Colonic mucosa (tissue), 4 donors: ENCODE results near the gene CCDC51. TPM values are rescaled to one million over a fixed set of nuclear protein-coding genes. Genes with fewer than 3 reads are reported as not detected.

ENCODE experiments used
- DNase-seq: peaks from one replicate; pipeline ENCODE4 v3.0.0-alpha.2; 2020
- H3K27ac ChIP-seq: fragments of 200-600 bp; one replicate; pipeline ENCODE4 v1.8.0; 2021
- H3K27me3 ChIP-seq: fragments of 200-600 bp; one replicate; pipeline ENCODE4 v1.8.0; 2021
- H3K36me3 ChIP-seq: fragments of 200-600 bp; one replicate; pipeline ENCODE4 v1.8.0; 2021
- H3K4me1 ChIP-seq: fragments of 200-600 bp; one replicate; pipeline ENCODE4 v1.8.0; 2021; ENCODE audit warnings: mild to moderate bottlenecking
- H3K4me3 ChIP-seq: fragments of 200-600 bp; one replicate; pipeline ENCODE4 v1.8.0; 2021
- H3K9ac ChIP-seq, 2 donors: one replicate each; pipeline ENCODE4 v1.7.0; 2013; ENCODE audit warnings: control low read depth in 2 of 2, low read depth in 2 of 2, low read length in 2 of 2
- H3K9me3 ChIP-seq: fragments of 200-600 bp; one replicate; pipeline ENCODE4 v1.8.0; 2021
- intact Hi-C: fragments of 100-400 bp; cut with DNase I; formaldehyde crosslinking; loops from one replicate; pipeline ENCODE4 v1.14.1; 2022
- total RNA-seq, 2 donors: library from RNA; stranded (reverse); fragmentation: NEBNext Ultra II Directional in 1 of 2; extraction: Animal tissue kit (Norgen Biotek cat#: 25700) in 1 of 2; gene quantifications; one replicate each; pipeline ENCODE4 v1.2.1, GENCODE V29; 2021
- TF ChIP-seq, protein P1 (sequence below): fragments of 200-600 bp; IDR thresholded peaks from one replicate; pipeline ENCODE4 v1.8.0; 2022; ENCODE audit warnings: antibody characterized with exemption, mild to moderate bottlenecking
- donor health status: healthy.
- donor health status: DM: no; HTN: no; CAD: no.
- donor health status: DM: no; HTN: no; CAD: no.

The CCDC51 gene
- total RNA-seq, 2 donors from 2014 or later: 11.8 to 21.5 TPM

DNA sequence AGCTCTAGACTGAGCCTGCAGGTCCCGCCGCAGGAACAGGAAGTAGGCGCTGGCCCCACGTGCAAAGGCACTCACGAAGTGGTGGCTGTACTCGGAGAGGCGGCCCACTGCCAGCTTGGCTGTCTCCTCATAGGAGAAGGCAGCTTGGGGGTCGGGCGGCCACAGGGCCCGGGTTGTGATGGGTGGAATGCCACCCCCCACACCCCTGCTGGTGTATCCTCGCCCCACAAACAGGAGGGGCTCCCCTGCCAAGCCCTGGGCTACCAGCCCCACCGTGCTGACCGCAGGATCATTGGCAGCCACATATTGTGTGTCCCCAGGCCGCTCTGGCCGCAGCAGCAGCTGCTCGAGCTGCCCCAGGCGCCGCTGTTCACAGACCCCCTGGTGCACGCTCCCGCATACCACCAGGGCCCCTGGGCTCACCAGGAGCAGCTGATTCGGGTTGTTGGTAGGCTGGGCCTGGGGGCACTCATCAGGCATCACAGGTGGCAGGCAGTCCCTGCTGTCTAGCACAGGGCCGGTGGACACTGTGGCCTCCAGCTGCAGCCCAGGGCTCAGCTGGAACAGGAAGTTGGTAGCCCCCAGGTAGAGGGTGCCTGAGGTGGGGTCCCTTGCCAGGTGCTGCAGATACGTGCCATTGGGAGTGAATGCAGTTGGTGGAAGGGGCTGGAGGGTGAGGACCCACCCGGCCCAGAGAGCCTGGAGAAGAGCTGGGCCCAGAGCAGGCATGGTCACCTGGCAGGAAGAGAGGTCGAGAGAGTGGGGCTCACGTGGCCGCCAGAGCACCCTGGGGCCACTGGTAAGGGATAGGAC lies 15.8 kb downstream of the CCDC51 start:
- peaks cover 10% of the 10 kb centered on the region for H3K4me1 ChIP-seq
- H3K27me3 ChIP-seq: no peaks in the 10 kb centered on the region
- H3K9ac ChIP-seq: no peak overlapping the region
- H3K27ac ChIP-seq: no peak overlapping the region
- H3K36me3 ChIP-seq: no peaks in the 10 kb centered on the region
- H3K4me3 ChIP-seq: no peak overlapping the region
- H3K9me3 ChIP-seq: no peaks in the 10 kb centered on the region
- TF ChIP-seq, protein P1, sequence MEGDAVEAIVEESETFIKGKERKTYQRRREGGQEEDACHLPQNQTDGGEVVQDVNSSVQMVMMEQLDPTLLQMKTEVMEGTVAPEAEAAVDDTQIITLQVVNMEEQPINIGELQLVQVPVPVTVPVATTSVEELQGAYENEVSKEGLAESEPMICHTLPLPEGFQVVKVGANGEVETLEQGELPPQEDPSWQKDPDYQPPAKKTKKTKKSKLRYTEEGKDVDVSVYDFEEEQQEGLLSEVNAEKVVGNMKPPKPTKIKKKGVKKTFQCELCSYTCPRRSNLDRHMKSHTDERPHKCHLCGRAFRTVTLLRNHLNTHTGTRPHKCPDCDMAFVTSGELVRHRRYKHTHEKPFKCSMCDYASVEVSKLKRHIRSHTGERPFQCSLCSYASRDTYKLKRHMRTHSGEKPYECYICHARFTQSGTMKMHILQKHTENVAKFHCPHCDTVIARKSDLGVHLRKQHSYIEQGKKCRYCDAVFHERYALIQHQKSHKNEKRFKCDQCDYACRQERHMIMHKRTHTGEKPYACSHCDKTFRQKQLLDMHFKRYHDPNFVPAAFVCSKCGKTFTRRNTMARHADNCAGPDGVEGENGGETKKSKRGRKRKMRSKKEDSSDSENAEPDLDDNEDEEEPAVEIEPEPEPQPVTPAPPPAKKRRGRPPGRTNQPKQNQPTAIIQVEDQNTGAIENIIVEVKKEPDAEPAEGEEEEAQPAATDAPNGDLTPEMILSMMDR: no peak
- intact Hi-C loops: no loop called here
- no peak for DNase-seq

DNA sequence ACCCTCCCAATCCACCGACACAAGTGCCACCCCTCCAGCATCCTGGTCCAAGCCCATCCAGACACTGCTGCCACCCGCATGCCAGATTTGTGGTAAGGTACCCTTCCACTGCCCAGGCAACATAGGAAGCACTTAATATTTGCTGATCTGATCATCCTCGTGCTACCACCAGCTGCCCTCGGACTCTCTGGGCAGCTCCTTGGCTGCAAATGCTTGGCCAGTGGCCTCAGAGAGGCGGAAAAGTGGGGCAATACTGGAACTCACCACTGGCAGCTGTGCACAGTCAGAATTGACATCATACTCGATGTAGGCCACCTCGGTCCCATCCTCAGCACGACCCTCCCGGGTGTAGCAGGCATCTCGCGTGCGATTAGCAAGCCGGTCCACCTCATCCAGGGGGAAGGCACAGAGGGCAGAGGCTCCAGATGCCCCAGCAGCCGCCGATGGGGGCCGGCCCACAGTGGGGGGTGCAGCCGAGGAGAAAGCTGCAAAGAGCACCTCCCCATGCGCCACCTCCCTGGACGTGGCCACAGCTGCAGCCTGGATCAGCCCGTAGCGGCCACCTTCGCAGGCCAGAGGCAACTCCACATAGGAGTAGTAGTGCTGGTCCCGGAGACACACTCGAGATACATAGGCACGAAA lies 16.6 kb downstream of the CCDC51 start:
- Histone ChIP-seq H3K9ac (no peak overlapping the region), H3K4me3 (no peak overlapping the region), H3K9me3 (no peaks in the 10 kb centered on the region), H3K36me3 (no peaks in the 10 kb centered on the region), H3K27me3 (no peaks in the 10 kb centered on the region), H3K27ac (no peak overlapping the region), H3K4me1 (peaks cover 10% of the 10 kb centered on the region)
- TF ChIP-seq, protein P1: no peak
- intact Hi-C loops: no loop called here
- no peak for DNase-seq

DNA sequence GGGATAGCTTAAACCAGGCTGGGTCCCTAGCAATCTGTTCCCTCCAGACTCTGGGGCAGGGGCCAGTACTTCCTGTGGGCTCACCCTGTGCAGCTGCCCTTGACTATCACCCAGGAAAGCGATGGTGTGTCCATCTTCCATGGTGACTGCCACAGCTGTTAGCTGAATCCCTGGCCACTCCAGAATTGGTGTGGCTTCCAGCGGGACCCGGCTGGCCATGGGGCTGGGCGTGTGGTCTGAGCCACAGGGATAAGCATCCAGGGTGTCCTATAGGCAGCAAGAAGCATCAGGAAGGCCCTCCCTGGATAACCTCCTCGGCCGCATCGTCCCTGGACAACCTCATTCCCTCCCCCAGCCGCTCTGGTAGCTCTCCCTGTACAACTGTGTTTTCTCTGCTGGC lies 17.2 kb downstream of the CCDC51 start:
- intact Hi-C loops: no loop called here
- H3K4me3 ChIP-seq: no peak overlapping the region
- H3K4me1 ChIP-seq: peaks cover 10% of the 10 kb centered on the region
- H3K36me3 ChIP-seq: no peaks in the 10 kb centered on the region
- H3K9ac ChIP-seq: peak overlapping the region in 1 of 2 donors; percentile 19
- no peak overlapping the region for H3K27ac ChIP-seq
- DNase-seq: no peak
- H3K9me3 ChIP-seq: no peaks in the 10 kb centered on the region
- TF ChIP-seq, protein P1: no peak
- no peaks in the 10 kb centered on the region for H3K27me3 ChIP-seq

DNA sequence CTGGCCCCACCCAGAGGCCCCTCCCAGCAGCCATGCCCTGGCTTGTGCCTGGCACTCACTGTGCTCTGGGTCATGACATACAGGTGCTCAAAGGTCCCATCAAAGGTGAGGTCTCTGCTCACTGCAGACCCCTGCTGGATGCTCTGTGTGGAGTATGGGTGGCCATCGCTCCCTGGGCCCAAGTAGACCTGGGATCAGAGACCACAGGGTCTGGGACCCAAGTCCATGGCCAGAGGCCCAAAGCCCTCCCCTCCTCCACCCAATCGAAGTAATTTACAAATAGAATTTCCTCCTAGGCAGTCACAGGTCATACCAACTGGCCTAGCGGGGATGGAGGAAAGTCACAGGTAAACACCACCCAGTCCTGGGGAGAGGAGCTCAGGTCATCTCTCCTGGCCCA lies 17.6 kb downstream of the CCDC51 start:
- Histone ChIP-seq H3K9me3 (no peaks in the 10 kb centered on the region), H3K36me3 (no peaks in the 10 kb centered on the region), H3K27ac (no peak overlapping the region), H3K4me1 (peaks cover 10% of the 10 kb centered on the region), H3K4me3 (no peak overlapping the region), H3K9ac (peak overlapping the region in 1 of 2 donors; percentile 19), H3K27me3 (no peaks in the 10 kb centered on the region)
- TF ChIP-seq, protein P1: no peak
- no peak for DNase-seq
- intact Hi-C loops: no loop called here

DNA sequence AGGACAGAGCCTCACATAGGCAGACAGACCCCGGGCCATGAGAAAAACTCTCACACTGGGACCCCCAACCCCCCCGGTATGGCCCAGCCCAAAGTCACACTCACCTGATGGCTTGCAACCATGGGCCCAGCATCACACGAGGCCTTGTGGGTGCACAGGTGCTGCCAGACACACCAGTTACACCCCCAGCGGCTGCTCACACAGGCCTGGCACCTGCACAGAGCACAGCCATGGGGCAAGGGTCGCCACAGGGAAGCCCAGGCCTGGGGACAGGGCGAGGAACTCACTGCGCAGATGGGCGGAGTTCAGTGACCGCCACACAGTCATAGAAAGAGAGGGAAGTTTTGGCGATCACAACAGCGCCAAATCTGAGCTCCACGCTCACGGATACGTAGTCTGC lies 19.4 kb downstream of the CCDC51 start:
- no peaks in the 10 kb centered on the region for H3K27me3 ChIP-seq
- H3K9ac ChIP-seq: no peak overlapping the region
- no peaks in the 10 kb centered on the region for H3K9me3 ChIP-seq
- no peak overlapping the region for H3K4me3 ChIP-seq
- TF ChIP-seq, protein P1: no peak
- DNase-seq: no peak
- no peak overlapping the region for H3K27ac ChIP-seq
- intact Hi-C loops: no loop called here
- H3K36me3 ChIP-seq: no peaks in the 10 kb centered on the region
- H3K4me1 ChIP-seq: no peaks in the 10 kb centered on the region
